Erythroblast (primary cell): ENCODE measurements around the gene SPTBN1.

Source experiments
- GATA1 ChIP-seq: IDR thresholded peaks from 2 replicates; pipeline ENCODE4 v1.6.1; 2011; ENCODE audit warnings: low read depth, mild to moderate bottlenecking, control low read depth, low read length, moderate library complexity
- POLR2A ChIP-seq: IDR thresholded peaks from 2 replicates; pipeline ENCODE4 v1.6.1; 2011; ENCODE audit warnings: mild to moderate bottlenecking, low read length

- TF ChIP-seq POLR2A (no peak), GATA1 (no peak)
Observed at GRCh38 chr2:54559593-54560145, 103.5 kb downstream of the SPTBN1 start.
